Tongue (tissue), 2 donors: ENCODE data around the gene HSDL2. TPM values are rescaled to one million over a fixed set of nuclear protein-coding genes. Genes with fewer than 3 reads are reported as not detected.
"Not testable (repeated sequence)": the region's sequence is repeated elsewhere in the genome, so short reads cannot be mapped to it uniquely, and the experiment has no call there.

Experiments used
- DNase-seq: peaks from one replicate; pipeline ENCODE4 v3.0.0-alpha.2; 2015
- total RNA-seq: library from RNA; depleted of rRNA; stranded (reverse); fragments of >200 nt; gene quantifications from one replicate; pipeline ENCODE4 v1.2.3, GENCODE V29; 2014

Gene HSDL2
- total RNA-seq, 1 donor from 2014 or later = 142 TPM

GRCh38 chr9:112366591-112366990 is 13.3 kb upstream of the HSDL2 start:
- no peak for DNase-seq

- no peak for DNase-seq
Observed at GRCh38 chr9:112367465-112367864, 12.4 kb upstream of the HSDL2 start.

DNA sequence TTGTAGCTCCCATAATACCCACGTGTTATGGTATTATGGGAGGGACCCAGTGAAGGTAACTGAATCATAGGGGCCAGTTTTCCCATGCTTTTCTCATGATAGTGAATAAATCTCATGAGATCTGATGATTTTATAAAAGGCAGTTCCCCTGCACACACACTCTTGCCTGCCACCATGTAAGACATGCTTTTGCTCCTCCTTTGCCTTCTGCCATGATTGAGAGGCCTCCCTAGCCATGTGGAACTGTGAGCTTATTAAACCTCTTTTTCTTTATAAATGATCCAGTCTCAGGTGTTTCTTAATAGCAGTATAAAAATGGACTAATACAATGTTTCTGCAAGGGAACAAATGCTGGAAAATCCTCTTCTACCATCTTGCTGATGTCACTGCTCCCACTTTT is 10.1 kb upstream of the HSDL2 start:
- no peak for DNase-seq

- DNase-seq = no peak
Observed at GRCh38 chr9:112371060-112371459, 8.8 kb upstream of the HSDL2 start.

DNA sequence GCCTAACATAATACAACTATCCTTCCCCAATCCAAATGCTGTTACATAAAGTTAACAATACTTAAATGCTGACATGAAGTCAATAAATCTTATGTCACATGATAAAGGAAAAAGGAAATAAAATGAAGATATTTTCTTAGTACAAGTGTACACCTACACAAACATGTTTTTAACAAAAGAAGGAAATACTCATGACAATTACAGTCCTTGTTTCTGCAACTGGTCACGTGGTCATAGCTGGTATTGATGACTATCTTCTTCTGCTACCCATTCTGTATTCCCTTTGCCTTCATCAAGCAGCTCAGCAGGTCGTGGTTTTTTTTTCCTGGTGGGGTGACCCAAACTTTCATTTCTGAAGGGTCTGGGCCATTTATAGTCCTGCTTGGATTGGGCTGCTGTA is 6.2 kb upstream of the HSDL2 start:
- DNase-seq = not testable (repeated sequence)

- not testable (repeated sequence) for DNase-seq
Observed at GRCh38 chr9:112374232-112374631, 5.7 kb upstream of the HSDL2 start.

DNA sequence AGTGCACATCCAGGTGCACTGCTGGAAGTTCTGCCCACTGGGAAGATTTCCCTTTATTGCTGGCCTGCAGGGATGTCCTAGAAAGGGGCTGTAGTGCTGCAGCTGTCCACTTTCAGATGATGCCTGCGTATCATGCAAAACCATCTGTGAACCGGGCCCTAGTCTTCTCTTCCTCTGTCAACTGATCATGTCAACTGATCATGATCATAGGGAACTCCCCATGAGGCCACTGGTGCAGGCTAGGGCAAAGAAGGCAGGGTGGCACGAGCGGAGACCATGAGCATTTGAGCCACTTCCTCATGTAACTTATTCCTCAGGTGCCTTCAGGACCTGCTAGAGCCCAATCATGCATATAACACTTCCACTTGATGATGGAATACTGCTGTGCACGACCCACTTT is 4.5 kb upstream of the HSDL2 start:
- no peak for DNase-seq

- no peak for DNase-seq
Observed at GRCh38 chr9:112377087-112377486, 2.8 kb upstream of the HSDL2 start.

GRCh38 chr9:112377684-112378327 is 2.1 kb upstream of the HSDL2 start:
- DNase-seq = no peak

GRCh38 chr9:112378328-112379176 is 1.4 kb upstream of the HSDL2 start:
- peak; percentile 14 for DNase-seq

DNA sequence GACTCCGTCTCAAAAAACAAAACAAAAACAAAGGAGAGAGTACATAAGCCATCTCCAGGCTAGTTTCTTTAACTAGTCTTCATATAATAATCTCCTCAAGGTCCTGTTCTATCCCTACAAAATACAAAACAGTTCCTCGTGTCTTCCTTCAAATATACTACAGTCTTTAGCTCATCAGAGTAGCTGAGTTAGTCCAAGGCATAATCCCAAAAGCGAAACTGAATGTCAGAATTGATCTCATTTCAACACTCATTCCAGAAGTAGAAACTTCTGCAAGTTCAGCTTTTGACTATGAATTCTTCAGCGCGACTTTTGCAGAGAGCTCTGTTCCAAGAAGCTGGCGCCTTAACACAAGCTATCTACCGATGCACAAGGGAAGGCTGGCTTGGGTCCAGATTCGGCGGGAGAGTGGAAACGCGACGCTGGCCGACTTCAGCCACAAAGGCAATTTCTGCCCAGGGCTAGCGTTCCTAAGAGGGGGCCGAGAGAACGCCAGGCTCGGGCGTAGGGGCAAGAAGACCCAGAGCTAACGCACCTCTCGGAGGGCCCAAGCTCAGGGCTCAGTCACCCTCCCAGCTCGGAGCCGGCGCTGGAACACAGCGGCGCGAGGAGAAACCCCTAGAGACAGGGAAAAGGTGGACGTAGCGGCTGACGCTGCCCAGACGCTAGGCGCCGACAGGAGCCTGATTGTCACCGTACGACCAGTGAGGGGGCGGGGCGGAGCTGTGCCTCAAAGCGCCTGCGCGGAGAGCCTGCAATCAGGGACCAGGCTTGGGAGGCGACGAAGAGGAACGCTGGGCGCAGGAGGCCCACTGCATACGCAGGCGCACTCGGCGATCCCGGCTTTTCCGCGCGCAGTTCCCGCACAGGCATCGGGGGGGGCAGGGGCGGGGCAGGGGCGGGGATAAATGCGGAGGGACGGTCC is 469 bp upstream of the HSDL2 start:
- DNase-seq = peak; percentile 100

- DNase-seq = peak; percentile 65
Observed at GRCh38 chr9:112380825-112381221, 915 bp downstream of the HSDL2 start.

DNA sequence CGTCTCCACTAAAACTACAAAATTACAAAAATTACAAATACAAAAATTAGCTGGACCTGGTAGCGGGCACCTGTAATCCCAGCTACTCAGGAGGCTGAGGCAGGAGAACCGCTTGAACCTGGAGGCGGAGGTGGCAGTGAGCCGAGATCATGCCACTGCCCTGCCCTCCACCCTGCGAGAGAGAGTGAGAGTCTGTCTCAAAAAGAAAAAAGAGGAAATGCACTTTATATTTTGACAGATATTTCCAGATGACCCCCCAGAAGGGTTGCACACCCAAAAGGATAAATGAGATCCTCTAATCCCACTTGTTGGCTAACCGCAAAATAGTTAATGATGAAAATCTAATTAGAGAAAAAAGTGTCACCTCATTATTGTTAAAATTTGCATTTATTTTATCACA is 2.2 kb downstream of the HSDL2 start:
- DNase-seq = no peak

DNA sequence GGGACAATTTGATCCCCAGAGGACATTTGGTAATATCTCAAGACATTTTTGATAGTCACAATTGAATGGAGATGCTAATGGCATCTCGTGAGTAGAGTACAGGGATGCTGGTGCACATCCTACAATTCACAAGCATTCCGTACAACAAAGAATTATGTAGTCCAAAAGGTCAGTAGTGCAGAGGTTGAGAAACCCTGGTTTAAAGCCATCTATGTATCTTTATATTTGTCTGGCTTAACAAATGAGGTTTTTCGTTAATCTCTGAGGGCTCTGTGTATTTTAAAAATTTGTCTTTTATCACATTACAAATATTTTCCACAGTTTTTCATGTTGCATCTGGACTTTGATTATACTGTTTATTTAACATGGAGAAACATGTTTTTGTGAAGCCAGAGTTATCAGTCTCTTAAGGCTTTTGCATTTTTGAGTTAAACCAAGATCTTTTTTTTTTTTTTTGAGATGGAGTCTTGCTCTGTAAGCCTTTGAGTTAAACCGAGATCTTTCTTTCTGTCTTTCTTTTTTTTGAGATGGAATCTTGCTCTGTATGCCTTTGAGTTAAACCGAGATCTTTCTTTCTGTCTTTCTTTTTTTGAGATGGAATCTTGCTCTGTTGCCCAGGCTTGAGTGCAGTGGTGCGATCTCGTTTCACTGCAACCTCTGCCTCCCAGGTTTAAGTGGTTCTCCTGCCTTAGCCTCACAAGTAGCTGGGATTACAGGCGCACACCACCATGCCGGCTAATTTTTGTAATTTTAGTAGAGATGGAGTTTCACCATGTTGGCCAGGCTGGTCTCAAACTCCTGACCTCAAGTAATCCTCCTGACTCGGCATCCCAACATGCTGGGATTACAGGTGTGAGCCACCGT is 2.8 kb downstream of the HSDL2 start:
- no peak for DNase-seq

DNA sequence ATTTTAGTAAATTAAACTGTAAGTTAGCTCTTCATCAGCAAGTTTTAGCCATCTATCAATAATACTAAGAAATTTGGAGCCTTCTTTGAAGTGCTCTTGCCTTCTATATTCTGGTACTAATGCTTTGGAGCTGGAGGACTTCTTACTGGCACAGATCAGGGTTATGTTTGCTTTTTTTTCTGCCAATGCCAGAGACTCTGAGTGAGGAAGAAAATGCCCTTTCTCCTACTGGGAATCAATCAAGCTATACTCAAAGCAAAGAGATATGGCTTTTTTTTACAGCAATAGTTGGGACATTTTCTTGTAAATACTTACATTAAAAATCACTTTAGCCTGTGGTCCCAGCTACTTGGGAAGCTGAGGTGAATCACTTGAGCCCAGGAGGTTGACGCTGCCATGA is 4.3 kb downstream of the HSDL2 start:
- no peak for DNase-seq

DNA sequence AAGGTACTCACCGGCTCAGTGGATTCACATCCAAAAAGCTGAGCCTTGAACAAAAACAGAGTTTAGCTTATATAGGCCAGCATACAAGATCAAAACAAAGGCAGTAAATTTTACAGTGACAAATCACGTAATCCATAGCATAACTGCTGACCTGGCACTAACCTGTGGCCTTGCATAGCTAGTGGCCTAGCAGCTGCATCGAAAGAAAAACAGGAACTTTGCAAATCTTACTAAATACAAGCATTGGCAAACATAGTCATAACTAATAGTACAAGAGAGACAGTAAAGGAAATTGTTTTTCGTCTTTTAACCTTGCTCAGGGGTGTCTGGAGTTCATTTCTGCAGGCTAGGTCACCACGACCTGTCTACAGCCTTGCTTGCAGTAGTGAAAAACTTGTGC is 4.8 kb downstream of the HSDL2 start:
- DNase-seq = peak; percentile 28

GRCh38 chr9:112387115-112387514 is 7.2 kb downstream of the HSDL2 start:
- no peak for DNase-seq

GRCh38 chr9:112389897-112390296 is 10.0 kb downstream of the HSDL2 start:
- not testable (repeated sequence) for DNase-seq

DNA sequence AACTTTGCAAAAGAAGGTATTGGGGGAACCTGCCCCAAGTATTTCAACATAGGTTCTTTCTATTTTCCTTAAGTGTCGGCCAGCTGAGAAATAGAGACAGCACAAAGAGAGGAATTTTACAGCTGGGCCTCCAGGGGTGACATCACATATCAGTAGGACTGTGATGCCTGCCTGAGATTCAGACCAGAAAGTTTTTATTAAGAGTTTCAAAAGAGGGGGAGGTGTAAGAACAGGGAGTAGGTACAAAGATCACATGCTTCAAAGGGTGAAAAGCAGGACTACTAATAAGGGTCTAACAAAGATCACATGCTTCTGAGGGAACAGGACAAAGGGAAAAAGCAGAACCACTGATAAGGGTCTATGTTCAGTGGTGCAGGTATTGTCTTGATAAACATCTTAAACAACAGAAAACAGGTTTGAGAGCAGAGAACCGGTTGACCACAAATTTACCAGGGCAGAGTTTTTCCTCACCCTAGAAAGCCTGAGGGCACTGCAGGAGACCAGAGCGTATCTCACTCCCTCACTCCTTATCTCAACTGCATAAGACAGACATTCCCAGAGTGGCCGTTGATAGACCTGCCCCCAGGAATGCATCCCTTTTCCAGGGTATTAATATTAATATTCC is 12.1 kb downstream of the HSDL2 start:
- DNase-seq = not testable (repeated sequence)

- DNase-seq = not testable (repeated sequence)
Observed at GRCh38 chr9:112393146-112393545, 13.2 kb downstream of the HSDL2 start.

GRCh38 chr9:112396416-112396815 is 16.5 kb downstream of the HSDL2 start:
- no peak for DNase-seq
